Transverse colon (tissue), 4 donors: Measurements from ENCODE around the gene SBF2. TPM values are rescaled to one million over a fixed set of nuclear protein-coding genes. Genes with fewer than 3 reads are reported as not detected.

Experiments
- DNase-seq: peaks from one replicate; pipeline ENCODE4 v3.0.0-alpha.2; 2019
- H3K27ac ChIP-seq, 4 donors: fragments of 200-600 bp; sonication (generic); 2 replicates each; pipeline ENCODE4 v1.5.1; 2016 to 2018; ENCODE audit warnings: inconsistent platforms in 4 of 4
- H3K27me3 ChIP-seq: fragments of 200-600 bp; sonication (generic); 2 replicates; pipeline ENCODE4 v1.5.1; 2017; ENCODE audit warnings: inconsistent platforms
- H3K36me3 ChIP-seq, 4 donors: fragments of 200-600 bp; sonication (generic); 2 replicates each; pipeline ENCODE4 v1.5.1; 2017 to 2019; ENCODE audit warnings: inconsistent platforms in 4 of 4
- H3K4me1 ChIP-seq, 4 donors: fragments of 200-600 bp; sonication (generic); 2 replicates each; pipeline ENCODE4 v1.5.1; 2017 to 2020; ENCODE audit warnings: inconsistent platforms in 4 of 4
- H3K4me3 ChIP-seq, 4 donors: fragments of 200-600 bp; sonication (generic); 1 replicate in 1 of 4; 2 replicates in 3 of 4; pipeline versions ENCODE4 v1.5.1 to v1.6.1; 2017 to 2019; ENCODE audit warnings: inconsistent platforms in 4 of 4
- H3K9me3 ChIP-seq, 2 donors: fragments of 200-600 bp; sonication (generic); 2 replicates each; pipeline ENCODE4 v1.5.1; 2017 to 2019; ENCODE audit warnings: inconsistent platforms in 2 of 2
- EP300 ChIP-seq: sonication (generic); formaldehyde crosslinking; IDR thresholded peaks from one replicate; pipeline ENCODE4 v1.6.1; 2017; ENCODE audit warnings: antibody characterized with exemption, low read depth
- POLR2A ChIP-seq: fragments of 450-650 bp; IDR thresholded peaks from one replicate; pipeline ENCODE4 v1.6.1; 2016; ENCODE audit warnings: antibody characterized with exemption, mild to moderate bottlenecking, moderate library complexity
- POLR2AphosphoS5 ChIP-seq, 3 donors: sonication (generic); formaldehyde crosslinking; IDR thresholded peaks; one replicate each; pipeline ENCODE4 v1.6.1; 2016; ENCODE audit warnings: antibody characterized with exemption in 3 of 3
- WGBS, 2 donors: methylation state at CpG; one replicate each; pipeline ENCODE4 v1.1.5; 2018; ENCODE audit warnings: low coverage in 1 of 2; 5-methylcytosine and 5-hydroxymethylcytosine counted together
- in situ Hi-C, 4 donors: fragments of 200-750 bp; cut with MboI; loops; one replicate each; pipeline versions ENCODE4 v1.15.0 to v1.15.1; 2017; ENCODE audit warnings: low sequenced_read_pairs in 3 of 4, low pct_ligation_motif_present in 1 of 4, low pct_unique_long_range_greater_than_20kb in 1 of 4
- intact Hi-C: fragments of 100-400 bp; cut with DNase I; formaldehyde crosslinking; loops from one replicate; pipeline ENCODE4 v1.15.1; 2023; ENCODE audit warnings: low total_unique reads
- total RNA-seq, 4 donors: library from RNA; depleted of rRNA; stranded (reverse); fragments of >200 nt; gene quantifications; one replicate each; pipeline ENCODE4 v1.1.0, GENCODE V29; 2016
- TF ChIP-seq, protein P1 (sequence below), 5 experiments: fragments of 200-600 bp in 3 of 5; fragments of 450-650 bp in 2 of 5; sonication (generic) in 3 of 5; IDR thresholded peaks; 1 replicate in 2 of 5; 2 replicates in 3 of 5; pipeline ENCODE4 v1.5.1; 2016 to 2017; ENCODE audit warnings: antibody characterized with exemption in 5 of 5, inconsistent platforms in 3 of 5, mild to moderate bottlenecking in 2 of 5, moderate library complexity in 1 of 5

SBF2 gene
- total RNA-seq, 4 donors from 2014 or later: 46.4 to 71.0 (median 54.8) TPM

DNA sequence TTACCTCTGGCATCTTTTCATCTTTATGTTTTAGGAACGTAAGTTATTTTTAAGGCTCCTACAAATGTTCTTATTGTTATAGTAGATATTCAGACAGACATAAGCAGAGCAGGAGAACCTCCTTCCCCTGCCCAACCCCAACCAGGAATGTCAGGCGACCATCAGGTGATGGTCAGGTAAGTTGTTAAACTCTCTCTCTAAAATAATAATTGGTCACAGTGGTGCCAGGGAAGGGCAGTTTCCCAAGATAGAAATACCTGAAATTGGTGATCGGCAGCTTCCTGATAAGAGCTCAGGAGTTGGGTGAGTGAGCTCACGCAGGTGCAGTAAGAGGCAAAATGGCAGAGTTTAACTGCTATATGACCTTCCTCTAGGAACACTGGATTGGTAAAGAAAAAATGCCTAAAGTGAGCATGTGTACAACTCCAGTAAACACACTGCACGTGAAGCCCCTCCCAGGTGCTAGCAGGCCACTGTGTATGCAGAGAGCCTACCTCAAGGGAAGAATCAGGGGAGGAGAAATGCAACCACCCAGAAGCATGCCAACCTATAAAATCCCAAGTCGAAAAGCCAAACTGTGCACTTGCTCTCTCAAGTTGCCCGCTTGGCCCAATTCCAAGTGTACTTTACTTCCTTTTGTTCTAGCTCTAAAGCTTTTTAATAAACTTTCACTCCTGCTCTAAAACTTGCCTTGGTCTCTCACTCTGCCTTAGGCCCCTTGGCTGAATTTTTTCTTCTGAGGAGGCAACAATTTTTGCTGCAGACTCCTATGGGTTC is 273.9 kb downstream of the SBF2 start:
- Histone ChIP-seq H3K9me3 (no peaks in the 10 kb centered on the region), H3K27ac (no peak overlapping the region), H3K27me3 (no peaks in the 10 kb centered on the region), H3K36me3 (peaks cover 0 to 3% (median 0%) of the 10 kb centered on the region in 4 donors), H3K4me3 (no peak overlapping the region), H3K4me1 (peaks cover 0 to 11% (median 3%) of the 10 kb centered on the region in 4 donors)
- in situ Hi-C loops (no loop called here), intact Hi-C loops (no loop called here)
- TF ChIP-seq POLR2AphosphoS5 (IDR thresholded peaks at IDR 0.05) (no peak), POLR2A (no peak), EP300 (no peak)
- DNase-seq: peak; percentile 41
- WGBS, 2 donors: 54 to 62% methylated on average over 4 to 7 of the region's 7 CpGs

DNA sequence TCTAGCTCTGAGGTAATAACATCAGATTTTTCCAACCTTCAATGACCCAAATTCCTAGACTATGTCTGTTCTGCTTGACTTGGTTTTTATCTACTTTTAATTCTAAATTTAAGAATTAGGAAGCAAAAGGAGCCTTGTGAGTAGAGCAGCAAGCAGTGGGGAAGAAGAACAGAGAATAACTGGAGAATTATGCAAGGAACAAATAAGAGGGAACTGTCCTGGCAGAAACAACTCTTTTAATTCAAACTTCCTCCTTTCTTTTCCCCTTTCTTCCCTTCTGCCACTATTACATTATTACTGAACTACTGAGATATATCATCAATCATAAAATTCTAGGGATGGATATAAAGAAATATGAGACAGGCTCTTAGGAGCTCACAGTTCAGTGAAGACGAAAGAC is 276.1 kb downstream of the SBF2 start:
- no peak overlapping the region for H3K4me3 ChIP-seq
- no peaks in the 10 kb centered on the region for H3K9me3 ChIP-seq
- WGBS, 2 donors: 60 to 94% methylated on average over 1 of the region's 1 CpG
- intact Hi-C loops (no loop called here), in situ Hi-C loops (no loop called here)
- TF ChIP-seq POLR2A (no peak), POLR2AphosphoS5 (IDR thresholded peaks at IDR 0.05) (no peak), EP300 (no peak)
- TF ChIP-seq, protein P1, sequence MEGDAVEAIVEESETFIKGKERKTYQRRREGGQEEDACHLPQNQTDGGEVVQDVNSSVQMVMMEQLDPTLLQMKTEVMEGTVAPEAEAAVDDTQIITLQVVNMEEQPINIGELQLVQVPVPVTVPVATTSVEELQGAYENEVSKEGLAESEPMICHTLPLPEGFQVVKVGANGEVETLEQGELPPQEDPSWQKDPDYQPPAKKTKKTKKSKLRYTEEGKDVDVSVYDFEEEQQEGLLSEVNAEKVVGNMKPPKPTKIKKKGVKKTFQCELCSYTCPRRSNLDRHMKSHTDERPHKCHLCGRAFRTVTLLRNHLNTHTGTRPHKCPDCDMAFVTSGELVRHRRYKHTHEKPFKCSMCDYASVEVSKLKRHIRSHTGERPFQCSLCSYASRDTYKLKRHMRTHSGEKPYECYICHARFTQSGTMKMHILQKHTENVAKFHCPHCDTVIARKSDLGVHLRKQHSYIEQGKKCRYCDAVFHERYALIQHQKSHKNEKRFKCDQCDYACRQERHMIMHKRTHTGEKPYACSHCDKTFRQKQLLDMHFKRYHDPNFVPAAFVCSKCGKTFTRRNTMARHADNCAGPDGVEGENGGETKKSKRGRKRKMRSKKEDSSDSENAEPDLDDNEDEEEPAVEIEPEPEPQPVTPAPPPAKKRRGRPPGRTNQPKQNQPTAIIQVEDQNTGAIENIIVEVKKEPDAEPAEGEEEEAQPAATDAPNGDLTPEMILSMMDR (IDR thresholded peaks at IDR 0.05): no peak
- no peak for DNase-seq
- H3K36me3 ChIP-seq: peaks cover 0 to 6% (median 0%) of the 10 kb centered on the region in 4 donors
- no peak overlapping the region for H3K27ac ChIP-seq
- H3K4me1 ChIP-seq: peaks cover 0 to 11% (median 3%) of the 10 kb centered on the region in 4 donors
- no peaks in the 10 kb centered on the region for H3K27me3 ChIP-seq

DNA sequence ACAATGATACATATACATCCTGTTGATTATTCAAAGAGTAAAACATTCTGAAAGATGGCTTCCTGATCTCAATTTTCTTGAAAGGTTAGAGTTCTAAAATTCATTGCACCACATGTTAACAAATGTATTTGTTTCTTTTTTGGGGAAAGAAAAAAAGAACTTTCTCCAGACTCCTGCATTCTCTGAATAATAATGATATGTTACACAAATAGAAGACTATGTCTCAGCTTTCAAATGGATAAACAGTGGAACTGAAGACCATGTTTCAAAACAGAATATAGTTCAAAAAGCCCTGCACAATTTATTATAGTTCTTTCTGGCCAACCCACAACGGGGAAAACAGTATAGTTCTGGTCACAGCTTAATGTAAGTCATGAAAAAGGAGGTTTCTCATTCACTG is 277.0 kb downstream of the SBF2 start:
- in situ Hi-C loops: no loop called here
- 46 to 50% methylated on average over 1 of the region's 1 CpG for WGBS, 2 donors
- Histone ChIP-seq H3K27ac (no peak overlapping the region), H3K36me3 (peaks cover 0 to 6% (median 0%) of the 10 kb centered on the region in 4 donors), H3K27me3 (no peaks in the 10 kb centered on the region), H3K4me3 (no peak overlapping the region), H3K9me3 (peaks cover 0 to 8% of the 10 kb centered on the region in 2 donors), H3K4me1 (peaks cover 0 to 11% (median 3%) of the 10 kb centered on the region in 4 donors)
- intact Hi-C loops: no loop called here
- no peak for DNase-seq
- TF ChIP-seq, protein P1 (IDR thresholded peaks at IDR 0.05): no peak
- no peak for TF ChIP-seq POLR2AphosphoS5 (IDR thresholded peaks at IDR 0.05)

DNA sequence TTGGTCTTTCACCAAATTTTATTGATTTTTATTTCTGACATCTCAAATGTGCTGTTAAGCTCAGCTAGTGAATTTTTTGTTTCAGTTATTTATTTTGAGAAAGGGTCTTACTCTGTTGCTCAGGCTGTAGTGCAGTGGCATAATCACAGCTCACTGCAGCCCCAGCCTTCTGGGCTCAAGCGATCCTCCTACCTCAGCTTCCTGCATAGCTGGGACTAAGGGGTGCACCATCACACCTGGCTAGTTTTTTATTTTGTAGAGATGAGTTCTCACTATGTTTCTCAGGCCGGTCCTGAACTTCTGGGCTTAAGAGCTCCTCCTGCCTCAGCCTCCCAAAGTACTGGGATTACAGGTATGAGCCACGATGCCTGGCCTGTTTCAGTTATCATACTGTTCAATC is 282.0 kb downstream of the SBF2 start:
- in situ Hi-C loops: no loop called here
- no peak overlapping the region for H3K27ac ChIP-seq
- DNase-seq: no peak
- no peak overlapping the region for H3K4me3 ChIP-seq
- WGBS, 2 donors: 83 to 95% methylated on average over 1 to 3 of the region's 3 CpGs
- TF ChIP-seq EP300 (no peak), POLR2AphosphoS5 (IDR thresholded peaks at IDR 0.05) (no peak), POLR2A (no peak)
- peaks cover 0 to 6% (median 0%) of the 10 kb centered on the region in 4 donors for H3K36me3 ChIP-seq
- H3K27me3 ChIP-seq: no peaks in the 10 kb centered on the region
- intact Hi-C loops: no loop called here
- H3K9me3 ChIP-seq: peaks cover 0 to 25% of the 10 kb centered on the region in 2 donors
- H3K4me1 ChIP-seq: no peaks in the 10 kb centered on the region

DNA sequence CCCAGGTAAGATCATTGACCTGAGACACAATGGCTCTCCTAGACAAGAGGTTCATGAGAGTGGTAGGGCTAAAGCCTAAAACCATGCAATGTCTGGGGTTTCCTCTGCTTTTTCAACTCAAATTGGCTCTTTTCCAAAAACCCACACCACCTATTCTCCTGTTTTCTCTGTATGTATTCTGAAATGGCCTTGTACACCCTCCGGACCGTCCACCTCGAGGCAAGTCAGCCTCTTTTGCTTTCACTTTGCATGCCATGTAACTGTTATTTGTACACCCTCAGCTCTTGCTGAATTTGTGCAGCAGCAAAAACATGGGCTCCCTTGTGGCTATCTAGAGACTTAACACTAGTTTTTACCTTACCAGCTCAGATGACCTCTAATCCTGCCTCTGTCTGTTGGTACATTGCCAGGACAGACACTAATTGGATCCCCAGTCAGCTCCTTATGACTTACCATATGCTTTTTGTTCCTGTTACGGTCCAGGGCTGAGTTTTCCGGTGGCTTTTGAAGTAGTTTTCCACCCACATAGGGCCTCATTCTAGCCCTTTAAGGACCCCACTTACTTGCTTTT is 288.0 kb downstream of the SBF2 start:
- intact Hi-C loops: no loop called here
- DNase-seq: no peak
- Histone ChIP-seq H3K4me3 (no peak overlapping the region), H3K9me3 (peaks cover 0 to 7% of the 10 kb centered on the region in 2 donors), H3K27ac (no peak overlapping the region), H3K4me1 (no peaks in the 10 kb centered on the region), H3K27me3 (no peaks in the 10 kb centered on the region), H3K36me3 (no peaks in the 10 kb centered on the region)
- TF ChIP-seq, protein P1 (IDR thresholded peaks at IDR 0.05): no peak
- no peak for TF ChIP-seq EP300
- no peak for TF ChIP-seq POLR2A
- no peak for TF ChIP-seq POLR2AphosphoS5 (IDR thresholded peaks at IDR 0.05)
- in situ Hi-C loops: no loop called here
- 83 to 85% methylated on average over 4 to 5 of the region's 5 CpGs for WGBS, 2 donors
